Vagina (tissue), 2 donors: ENCODE measurements around the gene RANBP3.

Experiments used
- POLR2A ChIP-seq, 2 donors: fragments of 450-650 bp; IDR thresholded peaks; one replicate each; pipeline ENCODE4 v1.6.1; 2017; ENCODE audit warnings: antibody characterized with exemption in 2 of 2, mild to moderate bottlenecking in 2 of 2, moderate library complexity in 2 of 2
- TF ChIP-seq, protein P1 (sequence below), 3 experiments: fragments of 450-650 bp in 2 of 3; fragments of 200-600 bp in 1 of 3; sonication (generic) in 1 of 3; IDR thresholded peaks; one replicate each; pipeline ENCODE4 v1.5.1; 2017 to 2019; ENCODE audit warnings: antibody characterized with exemption in 3 of 3, mild to moderate bottlenecking in 2 of 3, moderate library complexity in 2 of 3

- TF ChIP-seq, protein P1, sequence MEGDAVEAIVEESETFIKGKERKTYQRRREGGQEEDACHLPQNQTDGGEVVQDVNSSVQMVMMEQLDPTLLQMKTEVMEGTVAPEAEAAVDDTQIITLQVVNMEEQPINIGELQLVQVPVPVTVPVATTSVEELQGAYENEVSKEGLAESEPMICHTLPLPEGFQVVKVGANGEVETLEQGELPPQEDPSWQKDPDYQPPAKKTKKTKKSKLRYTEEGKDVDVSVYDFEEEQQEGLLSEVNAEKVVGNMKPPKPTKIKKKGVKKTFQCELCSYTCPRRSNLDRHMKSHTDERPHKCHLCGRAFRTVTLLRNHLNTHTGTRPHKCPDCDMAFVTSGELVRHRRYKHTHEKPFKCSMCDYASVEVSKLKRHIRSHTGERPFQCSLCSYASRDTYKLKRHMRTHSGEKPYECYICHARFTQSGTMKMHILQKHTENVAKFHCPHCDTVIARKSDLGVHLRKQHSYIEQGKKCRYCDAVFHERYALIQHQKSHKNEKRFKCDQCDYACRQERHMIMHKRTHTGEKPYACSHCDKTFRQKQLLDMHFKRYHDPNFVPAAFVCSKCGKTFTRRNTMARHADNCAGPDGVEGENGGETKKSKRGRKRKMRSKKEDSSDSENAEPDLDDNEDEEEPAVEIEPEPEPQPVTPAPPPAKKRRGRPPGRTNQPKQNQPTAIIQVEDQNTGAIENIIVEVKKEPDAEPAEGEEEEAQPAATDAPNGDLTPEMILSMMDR (IDR thresholded peaks at IDR 0.05): no peak
- no peak for TF ChIP-seq POLR2A (IDR thresholded peaks at IDR 0.05)
Observed at GRCh38 chr19:5958851-5959122, 19.2 kb downstream of the RANBP3 start.
